SK-N-MC (cell line): Measurements from ENCODE around the gene MSH3.

ENCODE experiments used
- DNase-seq: peaks from one replicate; pipeline ENCODE4 v3.0.0-alpha.2; 2011; ENCODE audit warnings: low read depth, low spot score
- H3K27ac ChIP-seq: fragments of 200-600 bp; sonication (generic); 2 replicates; pipeline ENCODE4 v1.5.1; 2016; ENCODE audit warnings: mixed run types
- H3K36me3 ChIP-seq: fragments of 200-600 bp; sonication (generic); 2 replicates; pipeline ENCODE4 v1.6.1; 2017; ENCODE audit warnings: antibody characterized with exemption, low read length, mixed read lengths; ENCODE audit not compliant: insufficient read depth
- H3K4me3 ChIP-seq: fragments of 200-600 bp; sonication (generic); 2 replicates; pipeline ENCODE4 v1.5.1; 2016
- H3K9ac ChIP-seq: fragments of 200-600 bp; sonication (generic); 2 replicates; pipeline ENCODE4 v1.8.0; 2017; ENCODE audit warnings: mixed run types, mixed read lengths; ENCODE audit not compliant: insufficient read length
- H3K9me3 ChIP-seq: fragments of 200-600 bp; sonication (generic); 2 replicates; pipeline ENCODE4 v1.6.1; 2017; ENCODE audit warnings: low read depth, mild to moderate bottlenecking, antibody characterized with exemption, low read length, moderate library complexity, mixed read lengths
- EZH2 ChIP-seq: fragments of 200-600 bp; sonication (generic); IDR thresholded peaks from one replicate; pipeline ENCODE4 v1.6.1; 2017; ENCODE audit warnings: antibody characterized with exemption
- FOXP2 ChIP-seq: optimal IDR thresholded peaks from 2 replicates; pipeline ENCODE3; 2011; ENCODE audit warnings: mild to moderate bottlenecking, moderate library complexity; ENCODE audit not compliant: insufficient read depth; ENCODE audit errors: extremely low read length, control extremely low read depth
- POLR2AphosphoS5 ChIP-seq: IDR thresholded peaks from 2 replicates; pipeline ENCODE4 v1.6.1; 2012; ENCODE audit warnings: mild to moderate bottlenecking, low read depth, low read length, borderline replicate concordance

The MSH3 gene

GRCh38 chr5:80793354-80793753 lies 138.9 kb downstream of the MSH3 start:
- no peak overlapping the region for H3K27ac ChIP-seq
- H3K9ac ChIP-seq = no peak overlapping the region
- H3K4me3 ChIP-seq = no peak overlapping the region
- peaks cover 21% of the 10 kb centered on the region for H3K36me3 ChIP-seq
- no peak for TF ChIP-seq FOXP2
- no peak for TF ChIP-seq EZH2
- TF ChIP-seq POLR2AphosphoS5 = no peak
- DNase-seq = no peak
- H3K9me3 ChIP-seq = no peaks in the 10 kb centered on the region

DNA sequence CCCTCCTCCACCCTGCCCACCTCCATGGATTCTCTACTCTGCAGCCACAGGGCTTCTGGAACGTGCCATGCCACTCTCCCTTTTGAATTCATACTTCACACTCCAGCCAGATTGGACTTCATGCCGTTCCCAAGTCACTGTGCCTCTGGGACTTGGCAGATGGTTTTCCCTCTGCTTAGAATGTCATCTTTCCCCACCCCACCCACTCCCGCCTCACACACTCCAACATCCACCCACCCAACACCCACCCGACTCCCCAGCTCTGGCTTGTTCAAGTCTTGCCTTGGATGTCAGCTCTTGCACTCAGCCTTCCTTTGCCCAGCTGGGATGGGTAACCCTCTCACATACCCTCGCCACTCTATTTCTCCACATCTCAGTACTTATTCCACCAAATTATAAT lies 142.4 kb downstream of the MSH3 start:
- peaks cover 16% of the 10 kb centered on the region for H3K36me3 ChIP-seq
- no peak overlapping the region for H3K9ac ChIP-seq
- no peak for DNase-seq
- no peak overlapping the region for H3K27ac ChIP-seq
- H3K9me3 ChIP-seq = no peaks in the 10 kb centered on the region
- TF ChIP-seq EZH2 (no peak), POLR2AphosphoS5 (no peak), FOXP2 (no peak)
- no peak overlapping the region for H3K4me3 ChIP-seq

DNA sequence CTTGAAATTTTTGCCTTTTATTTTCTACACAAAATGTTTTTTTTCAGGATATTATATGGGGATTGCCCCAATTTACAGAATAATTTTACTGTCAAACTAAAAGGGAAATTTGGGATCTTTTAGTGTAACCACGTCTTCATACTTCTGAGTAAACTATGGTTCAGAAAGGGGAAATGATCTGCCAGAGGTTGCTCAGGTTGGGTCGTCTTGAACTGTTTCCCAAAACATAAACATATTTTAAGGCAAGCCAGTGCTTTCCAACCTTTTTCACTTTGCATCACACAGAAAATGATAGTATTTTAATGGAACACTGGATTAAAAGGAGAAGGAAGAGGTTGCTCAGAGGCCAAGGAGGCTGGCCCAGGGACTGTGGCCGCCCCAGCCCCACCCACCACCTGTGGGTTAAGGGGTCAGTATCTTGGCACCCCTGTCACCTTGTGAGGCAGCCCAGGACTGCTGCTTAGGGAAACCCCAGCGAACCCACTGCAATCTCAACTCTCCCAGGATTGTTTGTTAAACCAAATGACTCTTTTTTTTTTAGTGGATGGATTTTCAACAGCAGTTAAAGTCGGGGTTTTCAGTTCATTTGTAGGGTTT lies 143.1 kb downstream of the MSH3 start:
- H3K9ac ChIP-seq = no peak overlapping the region
- DNase-seq = no peak

GRCh38 chr5:80798166-80798565 lies 143.7 kb downstream of the MSH3 start:
- H3K36me3 ChIP-seq = peaks cover 9% of the 10 kb centered on the region; the same call in 1 of the 2 replicates
- no peaks in the 10 kb centered on the region for H3K9me3 ChIP-seq
- TF ChIP-seq EZH2 = no peak
- no peak overlapping the region for H3K27ac ChIP-seq
- no peak overlapping the region for H3K9ac ChIP-seq
- no peak for DNase-seq
- no peak overlapping the region for H3K4me3 ChIP-seq

More for the DNA sequence above, 143.1 kb downstream of the MSH3 start:
- no peak overlapping the region for H3K4me3 ChIP-seq
- TF ChIP-seq EZH2 = no peak
- no peak for TF ChIP-seq POLR2AphosphoS5
- no peak for TF ChIP-seq FOXP2
- H3K9me3 ChIP-seq = no peaks in the 10 kb centered on the region
- no peak overlapping the region for H3K27ac ChIP-seq
- peaks cover 15% of the 10 kb centered on the region for H3K36me3 ChIP-seq

DNA sequence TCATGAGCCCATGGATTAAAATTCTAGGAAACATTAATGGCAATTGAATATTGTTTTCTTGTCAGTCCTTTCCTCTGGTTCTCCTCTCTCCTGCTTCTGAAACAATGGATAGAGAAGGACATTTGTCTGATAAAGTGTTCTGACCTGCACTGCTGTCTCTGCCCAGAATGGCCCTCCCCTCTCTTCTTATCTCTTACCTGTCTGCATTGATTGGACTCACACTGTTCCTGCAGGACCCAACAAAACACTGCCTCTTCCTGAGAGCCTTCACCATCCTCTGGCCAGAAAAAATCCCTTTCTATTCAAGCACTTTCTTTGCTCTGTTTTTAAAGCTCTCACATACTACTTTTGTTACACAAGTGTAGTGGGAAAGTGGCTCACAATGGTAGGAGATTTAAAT lies 144.2 kb downstream of the MSH3 start:
- Histone ChIP-seq H3K9me3 (no peaks in the 10 kb centered on the region), H3K27ac (no peak overlapping the region), H3K4me3 (no peak overlapping the region), H3K36me3 (peaks cover 5% of the 10 kb centered on the region; the same call in 1 of the 2 replicates), H3K9ac (no peak overlapping the region)
- DNase-seq = no peak
- no peak for TF ChIP-seq FOXP2
- TF ChIP-seq EZH2 = no peak
- no peak for TF ChIP-seq POLR2AphosphoS5

DNA sequence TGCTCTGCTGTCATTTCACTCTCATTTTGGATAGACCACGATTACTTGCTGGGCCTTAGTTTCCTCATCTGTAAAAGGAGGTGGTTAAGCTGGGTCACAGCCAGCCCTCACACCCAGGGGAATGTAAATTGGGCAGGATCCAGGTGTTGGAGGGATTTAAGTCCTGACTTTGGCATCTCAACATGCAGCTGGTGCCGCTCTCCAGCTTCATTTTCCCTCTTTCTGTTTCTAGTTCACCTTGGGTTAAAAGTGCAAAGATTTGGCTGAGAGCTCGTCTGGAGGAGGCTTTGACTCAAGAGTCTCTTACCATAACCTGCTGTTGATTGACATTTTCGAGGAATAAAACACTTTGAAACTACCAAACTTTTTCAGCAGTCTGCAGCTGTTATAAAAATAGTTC lies 144.6 kb downstream of the MSH3 start:
- no peaks in the 10 kb centered on the region for H3K9me3 ChIP-seq
- no peak overlapping the region for H3K4me3 ChIP-seq
- no peak for TF ChIP-seq FOXP2
- TF ChIP-seq POLR2AphosphoS5 = no peak
- TF ChIP-seq EZH2 = no peak
- no peak overlapping the region for H3K27ac ChIP-seq
- no peak overlapping the region for H3K9ac ChIP-seq
- H3K36me3 ChIP-seq = peaks cover under 1% of the 10 kb centered on the region; the same call in 1 of the 2 replicates
- DNase-seq = no peak

GRCh38 chr5:80799573-80799972 lies 145.1 kb downstream of the MSH3 start:
- Histone ChIP-seq H3K36me3 (no peaks in the 10 kb centered on the region; the same call in 1 of the 2 replicates), H3K4me3 (no peak overlapping the region), H3K9ac (no peak overlapping the region), H3K27ac (no peak overlapping the region), H3K9me3 (no peaks in the 10 kb centered on the region)
- TF ChIP-seq EZH2 (no peak), FOXP2 (no peak), POLR2AphosphoS5 (no peak)
- no peak for DNase-seq

DNA sequence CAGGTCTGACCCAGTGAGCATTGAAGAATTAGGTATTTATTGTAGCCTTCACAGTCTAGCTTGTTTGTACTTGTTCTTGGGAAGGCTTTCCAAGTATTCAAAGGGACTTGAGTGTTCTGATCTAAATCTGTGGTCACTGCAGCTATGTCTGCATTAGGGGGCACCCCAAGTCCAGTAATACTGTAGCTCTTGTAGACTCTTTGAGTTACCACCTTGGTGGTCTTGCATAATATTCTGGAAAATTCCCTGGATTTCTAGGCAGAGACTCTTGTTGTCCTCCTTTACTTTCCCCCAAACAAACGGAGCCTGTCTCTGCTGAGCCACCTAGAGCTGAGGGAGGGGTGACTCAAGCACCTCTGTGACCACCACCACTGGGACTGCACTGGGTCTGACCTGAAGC lies 149.9 kb downstream of the MSH3 start:
- no peak overlapping the region for H3K9ac ChIP-seq
- H3K36me3 ChIP-seq = no peaks in the 10 kb centered on the region
- no peak for DNase-seq
- H3K27ac ChIP-seq = no peak overlapping the region
- TF ChIP-seq EZH2 (no peak), POLR2AphosphoS5 (no peak), FOXP2 (no peak)
- H3K9me3 ChIP-seq = no peaks in the 10 kb centered on the region
- no peak overlapping the region for H3K4me3 ChIP-seq

- H3K9me3 ChIP-seq = no peaks in the 10 kb centered on the region
- H3K9ac ChIP-seq = no peak overlapping the region
- no peak overlapping the region for H3K4me3 ChIP-seq
- H3K36me3 ChIP-seq = no peaks in the 10 kb centered on the region
- H3K27ac ChIP-seq = no peak overlapping the region
- DNase-seq = no peak
- TF ChIP-seq FOXP2 (no peak), EZH2 (no peak), POLR2AphosphoS5 (no peak)
Observed at GRCh38 chr5:80805038-80805437, 150.6 kb downstream of the MSH3 start.
